HG03097 (cell line): Measurements from ENCODE around the gene PRR14L.
"Not testable (repeated sequence)": the region's sequence is repeated elsewhere in the genome, so short reads cannot be mapped to it uniquely, and the experiment has no call there.

ENCODE experiments used
- ATAC-seq: cut with Tn5 transposase; IDR thresholded peaks from one replicate; pipeline ENCODE4 v1.9.1; 2021; ENCODE audit not compliant: unreplicated experiment, low FRiP score

PRR14L gene

GRCh38 chr22:31742115-31742514 is 7.8 kb downstream of the PRR14L start:
- ATAC-seq, result no peak

- not testable (repeated sequence) for ATAC-seq
Measured at GRCh38 chr22:31740314-31740713, 9.6 kb downstream of the PRR14L start.

- ATAC-seq, result no peak
Measured at GRCh38 chr22:31739795-31740201, 10.1 kb downstream of the PRR14L start.

- no peak for ATAC-seq
Measured at GRCh38 chr22:31738566-31738965, 11.4 kb downstream of the PRR14L start.

GRCh38 chr22:31737932-31738331 is 12.0 kb downstream of the PRR14L start:
- ATAC-seq, result no peak

GRCh38 chr22:31736458-31736857 is 13.5 kb downstream of the PRR14L start:
- ATAC-seq, result no peak

- no peak for ATAC-seq
Measured at GRCh38 chr22:31734512-31734911, 15.4 kb downstream of the PRR14L start.

GRCh38 chr22:31733580-31734079 is 16.3 kb downstream of the PRR14L start:
- no peak for ATAC-seq

- no peak for ATAC-seq
Measured at GRCh38 chr22:31732089-31732829, 17.7 kb downstream of the PRR14L start.

GRCh38 chr22:31730344-31730711 is 19.6 kb downstream of the PRR14L start:
- ATAC-seq, result no peak

- ATAC-seq, result no peak
Measured at GRCh38 chr22:31728857-31729256, 21.1 kb downstream of the PRR14L start.

GRCh38 chr22:31726692-31727091 is 23.2 kb downstream of the PRR14L start:
- no peak for ATAC-seq

GRCh38 chr22:31723723-31724122 is 26.2 kb downstream of the PRR14L start:
- ATAC-seq, result no peak

- ATAC-seq, result no peak
Measured at GRCh38 chr22:31719850-31720471, 30.0 kb downstream of the PRR14L start.

GRCh38 chr22:31715147-31715778 is 34.7 kb downstream of the PRR14L start:
- no peak for ATAC-seq

- not testable (repeated sequence) for ATAC-seq
Measured at GRCh38 chr22:31711226-31711625, 38.7 kb downstream of the PRR14L start.

- ATAC-seq, result no peak
Measured at GRCh38 chr22:31707519-31707918, 42.4 kb downstream of the PRR14L start.

GRCh38 chr22:31695423-31695822 is 54.5 kb downstream of the PRR14L start:
- no peak for ATAC-seq

- not testable (repeated sequence) for ATAC-seq
Measured at GRCh38 chr22:31694046-31694445, 55.9 kb downstream of the PRR14L start.

GRCh38 chr22:31692186-31692886 is 57.6 kb downstream of the PRR14L start:
- no peak for ATAC-seq

GRCh38 chr22:31691408-31691807 is 58.5 kb downstream of the PRR14L start:
- ATAC-seq, result no peak
